ENCODE measurements around the gene DMBT1. TPM values are rescaled to one million over a fixed set of nuclear protein-coding genes. Genes with fewer than 3 reads are reported as not detected.
A peak's percentile ranks its signal among the peaks of the same experiment; 100 is the strongest.

Gene DMBT1
- total RNA-seq, 6 experiments from 2014 or later = 0.06 to 0.20 TPM; not detected in 4

DNA sequence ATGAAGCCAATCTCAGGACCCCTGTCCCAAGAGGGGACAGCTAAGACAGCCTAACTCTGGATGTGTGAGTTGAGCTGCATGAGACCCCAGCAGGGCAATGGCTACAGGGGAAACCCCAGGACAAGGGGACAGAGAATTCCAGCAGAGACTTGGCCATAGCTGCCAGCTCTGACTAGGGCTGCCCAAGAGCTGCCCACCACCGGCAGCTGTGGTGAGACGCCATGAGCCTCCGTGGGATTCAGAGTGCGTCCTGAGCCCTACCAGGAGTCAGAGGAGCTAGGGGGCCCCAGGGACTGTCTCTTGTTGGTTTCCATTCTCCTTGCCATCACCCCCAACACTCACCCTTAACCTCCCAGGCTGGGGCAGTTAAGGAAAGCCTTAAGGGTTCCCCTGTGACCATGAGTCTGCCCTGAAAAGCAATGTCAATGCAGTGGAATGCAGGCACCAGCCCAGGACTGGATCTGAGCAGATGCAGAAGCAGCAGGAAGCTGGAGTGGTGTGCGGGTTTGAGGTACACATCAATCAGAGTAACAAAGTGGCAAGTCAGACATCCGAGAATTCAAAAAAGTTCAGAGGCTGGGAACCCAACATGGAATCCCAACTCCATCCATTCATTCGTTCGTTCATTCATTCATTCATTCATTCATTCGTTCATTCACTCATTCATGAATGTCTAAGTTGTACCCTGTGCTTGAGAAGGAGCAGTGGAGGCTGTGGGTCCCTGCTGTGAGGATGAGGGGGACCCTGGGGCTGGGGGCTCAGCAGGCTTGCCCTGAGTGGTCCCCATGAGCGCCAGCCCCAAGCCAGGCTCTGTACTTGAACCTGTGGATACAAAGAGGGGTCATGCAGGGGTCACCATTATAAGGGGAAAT lies 86.2 kb downstream of the DMBT1 start:
- Histone ChIP-seq H3K36me3 (no peaks in the 10 kb centered on the region), H3K4me3 (no peak overlapping the region), H3K4me1 (no peaks in the 10 kb centered on the region), H3K27me3 (no peaks in the 10 kb centered on the region), H3K27ac (no peak overlapping the region), H3K9me3 (no peaks in the 10 kb centered on the region)
- no peak for ATAC-seq
- WGBS (ENCODE audit: insufficient coverage, low coverage, low lambda C conversion rate, missing lambda C conversion rate) = 26% methylated on average over 5 of the region's 10 CpGs
- DNase-seq = no peak
- intact Hi-C loops (cut with DNase I) = loop anchor here in 1 of 2 donors (10.0 kb wide), 1 partner anchor 58 kb away; no protein-coding TSS in a partner anchor
- TF ChIP-seq, protein P1, sequence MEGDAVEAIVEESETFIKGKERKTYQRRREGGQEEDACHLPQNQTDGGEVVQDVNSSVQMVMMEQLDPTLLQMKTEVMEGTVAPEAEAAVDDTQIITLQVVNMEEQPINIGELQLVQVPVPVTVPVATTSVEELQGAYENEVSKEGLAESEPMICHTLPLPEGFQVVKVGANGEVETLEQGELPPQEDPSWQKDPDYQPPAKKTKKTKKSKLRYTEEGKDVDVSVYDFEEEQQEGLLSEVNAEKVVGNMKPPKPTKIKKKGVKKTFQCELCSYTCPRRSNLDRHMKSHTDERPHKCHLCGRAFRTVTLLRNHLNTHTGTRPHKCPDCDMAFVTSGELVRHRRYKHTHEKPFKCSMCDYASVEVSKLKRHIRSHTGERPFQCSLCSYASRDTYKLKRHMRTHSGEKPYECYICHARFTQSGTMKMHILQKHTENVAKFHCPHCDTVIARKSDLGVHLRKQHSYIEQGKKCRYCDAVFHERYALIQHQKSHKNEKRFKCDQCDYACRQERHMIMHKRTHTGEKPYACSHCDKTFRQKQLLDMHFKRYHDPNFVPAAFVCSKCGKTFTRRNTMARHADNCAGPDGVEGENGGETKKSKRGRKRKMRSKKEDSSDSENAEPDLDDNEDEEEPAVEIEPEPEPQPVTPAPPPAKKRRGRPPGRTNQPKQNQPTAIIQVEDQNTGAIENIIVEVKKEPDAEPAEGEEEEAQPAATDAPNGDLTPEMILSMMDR (IDR thresholded peaks at IDR 0.05) = no peak
- no peak for TF ChIP-seq POLR2A (IDR thresholded peaks at IDR 0.05)

DNA sequence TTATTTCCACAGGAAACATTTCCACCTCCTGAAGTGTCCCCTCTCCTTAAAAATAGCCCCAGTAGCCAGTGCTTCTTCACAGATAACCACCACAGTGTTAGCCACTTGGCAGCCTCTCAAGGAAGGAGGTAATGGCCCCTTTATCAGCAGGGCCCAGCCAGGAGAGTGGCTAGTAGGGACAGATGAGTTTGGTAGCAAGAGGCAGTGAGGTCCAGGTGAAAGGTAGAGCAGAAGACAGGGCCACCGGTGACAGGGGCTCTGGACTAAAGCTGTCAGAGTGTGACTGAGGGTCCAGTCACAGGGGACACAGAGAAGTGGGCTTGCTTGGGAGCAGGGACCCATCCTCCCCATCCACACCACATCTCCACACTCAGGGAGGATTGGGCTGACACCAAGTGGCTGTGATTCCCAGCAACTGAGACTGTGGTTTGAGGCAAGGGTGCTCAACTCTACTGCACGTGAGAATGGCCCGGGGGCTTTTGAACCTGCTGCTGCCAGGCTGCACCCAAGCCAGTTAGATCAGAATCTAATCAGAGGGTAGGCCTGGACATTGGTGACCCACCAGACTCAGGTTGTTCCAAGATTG lies 86.9 kb downstream of the DMBT1 start:
- H3K4me1 ChIP-seq = no peaks in the 10 kb centered on the region
- TF ChIP-seq, protein P1 (IDR thresholded peaks at IDR 0.05) = no peak
- no peak for TF ChIP-seq POLR2A (IDR thresholded peaks at IDR 0.05)
- H3K27me3 ChIP-seq = no peaks in the 10 kb centered on the region
- DNase-seq (no peak), ATAC-seq (no peak)
- H3K27ac ChIP-seq = no peak overlapping the region
- H3K36me3 ChIP-seq = no peaks in the 10 kb centered on the region
- no CpG with 5 or more reads among the region's 3 CpGs for WGBS (ENCODE audit: insufficient coverage, low coverage, low lambda C conversion rate, missing lambda C conversion rate)
- no peak overlapping the region for H3K4me3 ChIP-seq
- intact Hi-C loops (cut with DNase I) = loop anchor here in 1 of 2 donors (10.0 kb wide), 1 partner anchor 57 kb away; no protein-coding TSS in a partner anchor
- H3K9me3 ChIP-seq = no peaks in the 10 kb centered on the region

DNA sequence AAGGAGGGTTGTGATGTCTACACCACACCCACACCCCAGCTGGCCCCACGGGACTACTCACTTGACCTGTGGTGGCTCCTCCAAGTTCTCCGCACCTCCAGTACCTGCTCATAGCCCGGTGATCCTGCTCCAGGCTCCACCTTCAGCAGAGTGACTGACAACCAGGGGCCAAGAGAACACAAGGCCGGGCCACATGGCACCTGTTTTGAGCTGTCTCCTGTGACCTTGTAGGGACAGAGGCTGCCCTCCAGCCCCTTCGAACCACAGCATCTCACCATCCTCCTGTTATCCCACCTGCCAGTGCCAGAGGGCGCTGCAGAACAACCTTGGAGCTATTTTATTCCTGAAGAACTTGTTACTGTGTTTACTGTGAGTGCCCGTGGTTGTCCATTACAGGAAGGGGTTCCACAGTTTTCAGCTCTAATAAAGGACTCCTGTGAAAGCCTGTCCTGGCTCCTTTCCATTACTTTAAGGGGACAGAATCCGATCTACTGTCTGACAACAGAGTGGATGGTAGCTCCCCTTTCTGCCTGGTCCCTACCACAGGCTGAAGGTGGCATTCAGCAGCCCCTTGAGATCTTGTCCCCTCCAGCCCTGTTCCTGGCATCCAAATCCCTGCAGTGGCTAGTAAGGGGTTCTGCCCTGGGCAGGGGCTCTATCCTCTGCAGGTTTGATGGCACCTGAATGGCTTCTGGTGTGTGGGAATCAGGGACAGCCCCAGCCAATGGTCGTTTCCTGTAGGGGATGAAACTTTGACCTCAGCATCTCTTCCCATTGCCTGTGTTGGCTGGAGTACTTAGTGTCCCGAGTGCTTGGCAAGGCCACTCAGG lies 88.3 kb downstream of the DMBT1 start:
- Histone ChIP-seq H3K36me3 (no peaks in the 10 kb centered on the region), H3K27ac (no peak overlapping the region), H3K4me1 (no peaks in the 10 kb centered on the region), H3K9me3 (no peaks in the 10 kb centered on the region), H3K4me3 (no peak overlapping the region), H3K27me3 (no peaks in the 10 kb centered on the region)
- intact Hi-C loops (cut with DNase I) = loop anchor here in 1 of 2 donors (10.0 kb wide), 1 partner anchor 56 kb away; no protein-coding TSS in a partner anchor
- ATAC-seq = peak; percentile 44 to 84 (median 71)
- TF ChIP-seq POLR2A (IDR thresholded peaks at IDR 0.05) = no peak
- TF ChIP-seq, protein P1 (IDR thresholded peaks at IDR 0.05) = peak; percentile 45 to 73 (median 63)
- DNase-seq = no peak
- 6% methylated on average over 3 of the region's 10 CpGs for WGBS (ENCODE audit: insufficient coverage, low coverage, low lambda C conversion rate, missing lambda C conversion rate)

DNA sequence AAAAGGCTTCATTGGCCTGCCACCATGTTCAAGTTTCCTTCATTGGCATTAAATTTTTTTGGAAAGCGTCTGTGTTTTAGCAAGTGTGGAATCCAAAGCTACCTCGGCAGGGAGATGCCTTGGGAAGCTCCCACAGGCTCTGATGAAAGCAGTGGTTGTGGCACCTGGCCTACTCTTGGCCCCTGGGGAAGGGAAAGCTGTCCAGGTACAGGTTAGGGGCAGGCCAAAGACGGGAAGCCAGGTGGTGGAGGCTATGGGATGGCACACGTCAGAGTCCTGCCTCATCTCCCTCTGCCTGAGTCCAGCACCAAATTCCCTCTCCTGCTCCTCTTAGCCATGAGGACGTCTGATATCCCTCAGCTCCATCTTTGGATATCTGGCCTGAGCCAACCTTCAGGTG lies 89.3 kb downstream of the DMBT1 start:
- Histone ChIP-seq H3K27ac (no peak overlapping the region), H3K4me1 (no peaks in the 10 kb centered on the region), H3K4me3 (no peak overlapping the region), H3K9me3 (no peaks in the 10 kb centered on the region), H3K36me3 (no peaks in the 10 kb centered on the region), H3K27me3 (no peaks in the 10 kb centered on the region)
- 36% methylated on average over 2 of the region's 5 CpGs for WGBS (ENCODE audit: insufficient coverage, low coverage, low lambda C conversion rate, missing lambda C conversion rate)
- ATAC-seq (no peak), DNase-seq (no peak)
- intact Hi-C loops (cut with DNase I) = loop anchor here in 1 of 2 donors (10.0 kb wide), 1 partner anchor 55 kb away; no protein-coding TSS in a partner anchor
- no peak for TF ChIP-seq POLR2A (IDR thresholded peaks at IDR 0.05)
- TF ChIP-seq, protein P1 (IDR thresholded peaks at IDR 0.05) = no peak

Data from right lobe of liver (tissue), 6 donors.